Epithelial cell of prostate (primary cell): ENCODE measurements around the gene NOTCH2NLA.
"Not testable (repeated sequence)": the region's sequence is repeated elsewhere in the genome, so short reads cannot be mapped to it uniquely, and the experiment has no call there.

Experiments used
- DNase-seq: peaks from one replicate; pipeline ENCODE4 v3.0.0-alpha.2; 2011; ENCODE audit warnings: low read depth, low spot score
- H3K27ac ChIP-seq: fragments of 450-650 bp; 2 replicates; pipeline ENCODE4 v1.5.1; 2017; ENCODE audit warnings: mild to moderate bottlenecking

The NOTCH2NLA gene

DNA sequence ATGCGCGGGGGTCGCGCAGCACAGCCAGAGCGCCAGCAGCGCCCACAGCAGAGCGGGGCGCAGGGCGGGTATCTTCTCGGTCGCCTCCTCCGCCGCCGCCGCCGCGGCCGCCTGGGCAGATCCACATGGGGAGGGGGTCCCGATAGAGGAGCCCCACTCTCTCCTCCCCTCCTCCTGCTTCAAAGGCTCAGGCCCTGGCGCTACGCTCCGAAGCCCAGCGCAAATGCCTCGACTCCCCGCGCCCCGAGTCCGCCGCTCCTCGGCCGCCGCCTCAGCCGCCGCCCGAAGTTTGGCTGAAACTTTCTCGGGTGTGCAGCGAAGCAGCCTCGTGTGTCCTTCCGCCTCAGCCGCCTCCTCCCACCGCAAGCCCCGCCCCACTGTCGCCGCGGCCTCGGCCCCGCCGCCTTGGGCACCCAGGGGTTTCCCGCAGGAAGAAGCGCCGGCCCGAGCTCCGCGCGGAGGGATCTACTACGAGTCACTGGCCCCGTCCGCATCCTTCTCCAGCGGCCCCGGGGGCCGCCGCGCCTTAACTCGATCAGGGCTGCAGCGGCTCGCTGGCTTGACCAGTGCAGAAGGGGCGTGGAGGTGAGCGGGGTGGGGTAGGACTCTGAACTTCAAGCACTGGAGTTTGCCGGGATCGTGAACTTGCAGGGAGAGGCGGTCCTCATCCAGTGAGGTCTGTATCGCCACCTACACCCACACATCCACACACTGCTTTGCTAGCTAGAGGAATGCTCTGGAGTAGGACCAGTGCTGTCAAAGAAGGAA, at the start of gene NOTCH2NLA:
Gene NOTCH2NLA (minus strand): TSS at position 312 of the 768 bp plus-strand sequence. CDS start 39,684 bp downstream, outside the sequence.
- DNase-seq = not testable (repeated sequence)

GRCh38 chr1:146278346-146278745, 49.5 kb upstream of the NOTCH2NLA start:
- not testable (repeated sequence) for H3K27ac ChIP-seq, DNase-seq

More for the DNA sequence above, at the start of gene NOTCH2NLA:
- peak within 1 kb of the TSS; percentile 69 for H3K27ac ChIP-seq

GRCh38 chr1:146277087-146277486, 48.3 kb upstream of the NOTCH2NLA start:
- not testable (repeated sequence) for DNase-seq, H3K27ac ChIP-seq

- H3K27ac ChIP-seq, DNase-seq: not testable (repeated sequence)
Measured at GRCh38 chr1:146274083-146274482, 45.3 kb upstream of the NOTCH2NLA start.

GRCh38 chr1:146273194-146273593, 44.4 kb upstream of the NOTCH2NLA start:
- not testable (repeated sequence) for DNase-seq, H3K27ac ChIP-seq

DNA sequence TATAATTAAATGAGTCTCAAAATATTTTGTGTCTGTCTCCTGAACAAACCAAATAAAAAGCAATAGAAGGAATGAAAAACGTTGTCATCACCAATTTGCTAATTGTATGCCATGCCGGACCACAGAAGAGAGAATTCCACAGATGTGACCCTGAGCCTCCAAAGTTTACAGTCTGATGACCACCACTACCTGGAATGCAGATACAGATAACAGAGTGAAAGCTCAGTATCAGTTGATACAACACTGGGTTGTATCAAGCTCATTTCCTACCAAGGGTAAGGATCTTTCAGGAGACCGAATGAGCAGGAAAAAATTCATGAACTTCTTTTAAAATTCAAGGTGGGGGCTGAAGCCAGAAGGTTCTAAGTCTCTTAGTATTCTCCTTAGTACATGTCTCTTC, 43.9 kb upstream of the NOTCH2NLA start:
- H3K27ac ChIP-seq, DNase-seq: not testable (repeated sequence)

GRCh38 chr1:146271977-146272376, 43.2 kb upstream of the NOTCH2NLA start:
- DNase-seq = not testable (repeated sequence)

GRCh38 chr1:146270129-146270528, 41.3 kb upstream of the NOTCH2NLA start:
- not testable (repeated sequence) for DNase-seq, H3K27ac ChIP-seq

More at GRCh38 chr1:146271977-146272376, 43.2 kb upstream of the NOTCH2NLA start:
- not testable (repeated sequence) for H3K27ac ChIP-seq

DNA sequence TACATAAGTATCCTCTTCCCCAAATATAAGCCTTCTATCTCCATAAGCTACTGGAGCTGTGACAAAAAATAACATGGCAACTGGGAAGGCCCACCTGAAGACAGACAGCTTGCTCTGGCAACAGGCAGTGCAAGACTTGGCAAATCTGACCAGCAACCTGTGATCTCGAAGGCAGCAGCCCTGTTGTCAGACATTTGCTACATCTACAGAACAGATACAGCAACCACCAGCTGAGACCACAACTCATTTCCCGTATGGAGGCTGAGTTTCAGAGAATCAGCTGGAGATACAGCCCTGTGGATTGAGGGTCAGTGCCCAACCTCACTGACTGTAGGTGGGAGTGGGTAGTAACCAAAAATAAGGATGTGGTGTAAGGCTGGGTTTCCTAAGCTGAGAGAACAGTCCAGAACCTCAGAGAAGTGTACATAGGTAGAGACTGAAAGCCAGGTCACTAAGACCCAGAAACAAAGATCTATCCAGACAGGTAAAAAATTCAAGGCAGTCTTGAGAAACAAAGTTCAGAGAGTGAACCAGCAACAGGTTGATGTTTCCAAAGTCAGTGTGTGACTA, 37.4 kb upstream of the NOTCH2NLA start:
- not testable (repeated sequence) for DNase-seq

DNA sequence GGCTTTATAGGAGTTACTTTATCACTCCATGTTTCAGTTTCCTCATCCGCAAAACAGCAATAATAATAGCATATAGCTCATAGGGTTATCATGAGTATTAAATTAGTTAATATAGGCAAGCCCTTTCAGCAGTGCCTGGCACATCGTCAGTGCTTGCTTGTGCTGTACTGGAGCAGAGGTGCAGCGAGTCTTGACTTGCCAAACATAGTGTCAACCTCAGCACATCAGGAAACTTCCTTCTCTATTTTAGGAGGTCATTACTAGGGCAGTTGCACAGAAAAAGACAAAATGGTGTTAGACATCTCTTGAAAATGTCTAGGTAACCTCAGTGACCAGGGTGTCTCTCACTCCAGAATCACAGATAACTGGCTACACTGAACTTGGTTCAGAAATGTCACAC, 35.9 kb upstream of the NOTCH2NLA start:
- not testable (repeated sequence) for DNase-seq

More for the DNA sequence above, 37.4 kb upstream of the NOTCH2NLA start:
- not testable (repeated sequence) for H3K27ac ChIP-seq

GRCh38 chr1:146260006-146260730, 31.3 kb upstream of the NOTCH2NLA start:
- DNase-seq, H3K27ac ChIP-seq: not testable (repeated sequence)

More for the DNA sequence above, 35.9 kb upstream of the NOTCH2NLA start:
- H3K27ac ChIP-seq = not testable (repeated sequence)

DNA sequence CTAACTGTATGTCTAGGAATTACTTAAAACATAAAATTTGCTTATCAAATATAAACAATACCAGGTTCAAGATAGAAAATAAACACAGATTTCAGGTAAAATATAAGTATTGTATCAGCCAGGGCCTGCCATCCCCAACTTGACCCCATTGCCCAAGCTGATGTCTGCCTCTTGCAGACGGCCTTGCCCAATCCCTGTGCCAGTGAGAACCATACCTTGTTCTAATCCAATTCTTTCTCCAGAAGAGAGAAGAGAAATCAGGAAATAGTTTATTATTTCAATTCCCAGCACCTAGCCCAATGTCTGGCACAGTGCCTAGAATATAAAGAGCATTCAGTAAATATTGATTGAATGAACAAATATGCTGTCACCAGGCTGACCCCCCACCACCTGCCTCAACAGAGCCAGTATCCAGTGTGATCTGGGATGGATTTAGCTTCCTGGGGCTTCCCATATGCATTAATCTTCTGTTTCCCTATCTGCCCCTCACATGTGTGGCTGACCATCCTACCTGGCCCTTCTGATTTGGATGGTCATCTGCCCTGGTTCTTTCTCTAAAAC, 29.3 kb upstream of the NOTCH2NLA start:
- DNase-seq, H3K27ac ChIP-seq: not testable (repeated sequence)

GRCh38 chr1:146254569-146255197, 25.9 kb upstream of the NOTCH2NLA start:
- not testable (repeated sequence) for H3K27ac ChIP-seq, DNase-seq

GRCh38 chr1:146253249-146253855, 24.5 kb upstream of the NOTCH2NLA start:
- DNase-seq = not testable (repeated sequence)

DNA sequence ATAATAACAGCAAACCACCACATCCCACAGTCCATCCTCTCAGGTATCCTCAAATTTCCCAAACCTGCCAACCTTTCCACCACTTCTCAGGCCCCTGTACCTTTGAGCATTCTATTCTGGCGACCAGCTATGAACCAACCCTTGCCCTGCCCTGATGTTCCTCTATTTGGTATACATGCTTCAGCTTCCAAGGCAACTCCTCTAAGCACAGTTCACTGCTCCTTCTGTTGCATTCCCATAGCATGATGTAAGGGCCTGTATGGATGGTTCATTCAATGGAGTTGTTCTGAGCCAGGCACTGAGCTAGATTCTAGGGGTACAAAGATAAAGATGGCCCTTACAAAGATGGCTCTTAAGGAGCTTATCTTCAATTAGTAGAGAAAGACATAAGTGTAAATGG, 22.7 kb upstream of the NOTCH2NLA start:
- H3K27ac ChIP-seq, DNase-seq: not testable (repeated sequence)

More at GRCh38 chr1:146253249-146253855, 24.5 kb upstream of the NOTCH2NLA start:
- not testable (repeated sequence) for H3K27ac ChIP-seq

- DNase-seq, H3K27ac ChIP-seq: not testable (repeated sequence)
Measured at GRCh38 chr1:146248643-146249042, 19.8 kb upstream of the NOTCH2NLA start.

- H3K27ac ChIP-seq, DNase-seq: not testable (repeated sequence)
Measured at GRCh38 chr1:146236626-146237025, 7.8 kb upstream of the NOTCH2NLA start.

DNA sequence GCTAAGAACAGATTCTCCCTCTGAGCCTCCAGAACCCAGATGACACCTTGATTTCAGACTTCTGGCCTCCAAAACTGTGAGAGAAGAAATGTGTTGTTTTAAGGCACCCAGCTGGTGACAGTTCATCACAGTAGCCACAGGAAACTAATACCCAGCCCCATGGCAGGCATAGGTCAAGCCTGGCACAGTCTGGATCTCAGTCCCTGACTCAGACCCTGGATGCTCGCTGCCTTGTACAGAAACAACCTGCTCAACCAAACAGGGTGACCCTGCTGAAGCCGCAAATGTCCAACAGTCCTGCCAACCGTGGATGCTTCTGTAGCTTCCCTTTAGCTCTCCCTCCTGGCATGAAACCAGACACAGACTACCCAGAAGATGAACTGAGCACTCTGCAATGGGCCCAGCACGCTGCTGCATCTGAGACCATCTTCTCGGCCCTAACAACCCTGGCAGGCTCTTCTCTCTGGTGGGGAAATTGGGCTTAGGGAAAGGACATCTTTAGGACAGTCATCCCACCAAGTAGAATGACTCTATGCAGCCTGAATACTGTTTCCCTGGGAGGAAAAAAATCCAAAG, 7.3 kb upstream of the NOTCH2NLA start:
- not testable (repeated sequence) for DNase-seq, H3K27ac ChIP-seq

DNA sequence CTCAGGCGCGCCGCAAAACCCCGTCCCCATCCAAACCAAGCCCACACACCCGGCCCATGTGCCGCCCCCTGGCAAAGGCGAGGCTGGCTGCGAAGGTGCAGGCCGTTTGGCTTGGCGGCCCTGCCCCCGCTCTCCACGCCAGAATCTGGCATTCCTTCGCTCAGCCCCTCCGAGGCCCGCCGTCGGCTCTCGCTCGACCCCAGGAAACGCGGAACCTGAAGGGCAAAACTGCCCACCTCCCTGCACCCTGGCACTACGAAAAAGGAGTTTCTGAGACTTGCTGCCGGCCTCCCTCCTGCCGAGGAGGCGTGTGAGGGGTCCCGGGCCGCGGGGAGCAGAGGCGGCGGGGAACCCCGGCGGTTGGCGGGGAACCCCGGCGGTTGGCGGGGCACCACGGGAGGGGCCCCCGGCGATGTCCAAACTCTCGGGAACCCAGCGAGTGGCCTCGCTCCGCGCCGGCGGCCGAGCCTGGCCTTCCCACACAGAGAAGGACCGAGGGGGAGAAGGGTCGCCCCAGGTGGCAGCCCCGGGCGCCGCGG, 608 bp downstream of the NOTCH2NLA start:
- peak overlapping the region; percentile 69 for H3K27ac ChIP-seq
- not testable (repeated sequence) for DNase-seq
